Activated CD8-positive, alpha-beta memory T cell treated with anti-CD3 and anti-CD28 coated beads for 1 hour (primary cell): Measurements from ENCODE around the gene AEBP1.

Experiments used
- DNase-seq, 2 donors: peaks; one replicate each; pipeline ENCODE4 v3.0.0-alpha.2; 2020; ENCODE audit warnings: low read depth in 1 of 2; ENCODE audit errors: extremely low read depth in 1 of 2

Gene AEBP1

DNA sequence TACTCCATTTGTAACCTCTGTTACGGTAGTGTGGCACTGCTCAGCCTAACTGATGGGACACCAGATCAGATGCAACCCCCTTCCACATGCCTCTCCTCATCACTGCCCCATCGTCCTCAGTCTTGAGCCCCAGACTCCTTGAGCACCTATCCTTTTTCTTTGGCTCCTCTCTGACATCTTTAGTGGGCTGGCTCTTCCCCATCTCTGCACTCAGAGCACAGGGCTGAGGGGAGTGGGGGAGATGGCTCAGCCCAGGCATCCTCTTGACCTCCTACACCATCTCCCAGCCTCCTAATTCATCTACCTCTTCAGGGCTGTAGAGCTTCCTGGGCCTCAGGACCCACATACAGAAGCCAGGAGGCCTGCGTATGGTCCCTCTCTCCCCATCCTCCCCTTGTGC is 20.3 kb upstream of the AEBP1 start:
- DNase-seq = no peak

DNA sequence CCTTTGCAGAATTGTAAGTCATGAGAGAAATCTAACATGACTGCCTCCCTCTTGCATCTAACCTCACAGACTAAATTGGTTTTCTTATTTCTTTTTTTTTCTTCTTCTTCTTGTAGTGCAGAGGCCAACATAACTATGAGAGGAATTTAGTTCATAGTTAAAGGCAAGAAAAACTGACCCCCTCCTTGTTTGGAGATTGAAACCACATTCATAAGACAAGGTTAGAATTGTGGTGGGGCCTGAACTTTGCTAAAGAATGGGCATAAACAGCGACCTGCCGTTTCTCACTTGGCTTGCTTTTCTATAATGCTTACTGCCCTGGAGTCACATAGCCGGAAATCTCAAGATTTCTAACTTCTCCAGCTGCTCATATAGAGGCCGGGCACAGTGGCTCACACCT is 19.4 kb upstream of the AEBP1 start:
- no peak for DNase-seq

DNA sequence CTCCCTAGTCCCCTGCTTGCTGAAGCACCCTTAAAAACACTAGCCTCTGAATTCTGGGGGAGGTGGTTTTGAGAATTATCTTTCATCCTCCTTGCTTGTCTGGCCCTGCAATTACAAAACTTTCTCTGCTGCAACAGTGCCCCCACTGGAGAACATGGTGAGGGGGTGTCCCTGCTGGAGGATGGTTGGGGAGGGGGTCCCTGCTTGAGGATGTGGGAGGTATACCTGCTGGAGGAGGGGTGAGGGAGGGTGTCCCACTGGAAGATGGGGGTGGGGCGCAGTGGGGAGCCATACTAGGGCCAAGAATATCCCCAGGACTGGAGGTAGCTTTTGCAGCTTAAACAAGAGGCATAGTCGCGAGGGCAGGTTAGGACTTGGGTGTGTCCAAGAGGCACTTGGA is 18.6 kb upstream of the AEBP1 start:
- DNase-seq = no peak

DNA sequence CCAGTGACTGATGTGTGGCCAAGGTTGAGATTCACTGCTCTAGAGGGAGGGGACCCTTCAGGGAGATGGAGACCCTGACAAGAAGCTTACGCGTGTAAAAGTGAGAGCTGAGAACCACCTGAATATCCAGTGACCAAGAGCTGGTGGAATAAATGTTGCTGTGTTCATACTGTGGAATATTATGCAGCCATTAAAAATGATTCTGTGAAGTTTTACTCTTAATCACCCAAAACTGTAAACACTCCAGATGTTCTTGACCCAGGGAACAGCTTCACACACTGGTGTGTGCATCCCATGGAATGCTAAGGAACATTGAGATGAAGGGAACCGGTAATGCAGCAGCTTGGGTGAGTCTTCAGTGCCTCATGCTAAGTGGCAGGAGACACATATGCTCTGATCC is 17.5 kb upstream of the AEBP1 start:
- no peak for DNase-seq

DNA sequence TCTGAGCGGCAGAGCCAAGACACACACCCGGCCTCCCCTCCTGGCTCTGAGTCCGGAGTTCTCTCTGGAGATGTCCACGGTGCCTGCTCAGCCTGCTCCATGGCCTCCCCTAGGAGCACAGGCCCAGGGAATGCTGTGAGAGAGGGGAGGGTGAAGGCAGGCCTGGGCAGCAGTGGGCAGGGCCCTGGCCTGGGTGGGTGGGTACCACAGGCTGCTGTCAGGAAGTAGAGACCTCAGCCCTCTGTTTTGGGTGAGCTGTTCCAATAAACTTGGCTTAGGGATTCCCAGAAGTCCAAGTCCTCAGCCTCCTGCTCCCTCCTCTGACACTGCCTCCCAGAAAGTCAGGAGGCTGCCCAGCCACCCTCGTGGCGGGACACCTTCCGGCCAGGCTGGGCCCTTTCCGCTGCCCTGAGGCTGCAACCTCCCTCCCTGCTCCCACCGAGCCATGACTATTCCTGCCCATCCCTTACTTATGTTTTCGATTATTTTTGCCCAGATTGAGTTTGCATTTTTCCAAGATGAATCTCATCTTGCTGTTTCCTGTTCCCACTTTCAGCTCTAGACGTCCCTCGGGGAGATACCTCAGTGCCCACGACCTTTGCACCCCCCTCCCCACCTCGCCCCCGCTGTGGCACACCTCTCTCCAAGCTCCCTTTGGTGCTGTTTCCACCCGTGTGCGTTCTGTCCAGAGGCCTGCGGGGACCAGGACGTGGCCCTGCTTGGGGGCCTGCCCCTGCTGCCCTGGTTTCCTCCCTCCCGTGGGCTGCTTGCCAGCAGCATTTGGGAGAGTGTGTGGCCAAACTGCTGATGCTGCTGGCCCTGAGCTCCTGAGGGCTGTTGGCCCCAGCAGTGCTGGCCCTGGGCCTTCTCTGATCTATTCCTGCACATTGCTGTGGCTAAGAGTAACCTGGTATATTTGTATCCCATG is 16.0 kb upstream of the AEBP1 start:
- DNase-seq = no peak

DNA sequence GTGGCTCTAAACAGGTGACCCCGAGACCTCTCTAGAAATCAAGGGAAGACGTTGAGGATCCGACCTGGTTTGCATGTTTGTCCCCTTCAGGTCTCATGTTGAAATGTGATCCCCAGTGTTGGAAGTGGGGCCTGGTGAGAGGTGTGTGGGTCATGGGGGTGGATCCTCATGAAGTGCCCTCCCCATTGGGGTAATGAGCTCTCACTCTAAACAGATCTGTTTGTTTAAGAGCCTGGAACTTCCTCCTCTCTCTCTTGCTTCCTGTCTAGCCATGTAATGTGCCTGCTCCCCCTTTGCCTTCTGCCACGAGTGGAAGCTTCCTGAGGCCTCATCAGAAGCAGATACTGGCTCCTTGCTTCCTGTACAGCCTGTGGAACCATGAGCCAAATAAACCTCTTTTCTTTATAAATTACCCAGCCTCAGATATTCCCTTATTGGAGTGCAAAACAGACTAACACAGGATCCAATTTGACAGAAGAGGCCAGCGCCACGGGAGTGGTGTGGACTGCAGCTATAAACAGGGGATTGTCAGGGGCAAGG is 11.0 kb upstream of the AEBP1 start:
- DNase-seq = no peak

DNA sequence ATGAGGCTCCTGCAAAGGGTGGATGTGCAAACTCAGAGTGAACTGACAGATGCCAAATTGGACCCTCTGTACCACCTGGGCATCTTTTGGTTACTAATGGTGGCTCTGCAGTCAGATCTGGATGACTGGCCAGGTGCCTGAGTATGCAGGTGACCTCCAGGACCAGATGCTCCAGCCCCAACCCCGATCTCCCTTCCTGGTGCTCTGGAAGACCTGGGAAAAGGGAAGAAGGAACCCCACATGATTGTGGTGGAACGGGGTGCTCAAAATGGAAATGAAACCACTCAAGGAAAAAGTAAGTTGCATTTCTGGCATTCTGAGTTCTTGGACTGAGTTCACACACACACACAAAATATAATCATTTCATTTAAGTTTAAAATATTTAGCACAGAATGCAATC is 9.8 kb upstream of the AEBP1 start:
- no peak for DNase-seq

DNA sequence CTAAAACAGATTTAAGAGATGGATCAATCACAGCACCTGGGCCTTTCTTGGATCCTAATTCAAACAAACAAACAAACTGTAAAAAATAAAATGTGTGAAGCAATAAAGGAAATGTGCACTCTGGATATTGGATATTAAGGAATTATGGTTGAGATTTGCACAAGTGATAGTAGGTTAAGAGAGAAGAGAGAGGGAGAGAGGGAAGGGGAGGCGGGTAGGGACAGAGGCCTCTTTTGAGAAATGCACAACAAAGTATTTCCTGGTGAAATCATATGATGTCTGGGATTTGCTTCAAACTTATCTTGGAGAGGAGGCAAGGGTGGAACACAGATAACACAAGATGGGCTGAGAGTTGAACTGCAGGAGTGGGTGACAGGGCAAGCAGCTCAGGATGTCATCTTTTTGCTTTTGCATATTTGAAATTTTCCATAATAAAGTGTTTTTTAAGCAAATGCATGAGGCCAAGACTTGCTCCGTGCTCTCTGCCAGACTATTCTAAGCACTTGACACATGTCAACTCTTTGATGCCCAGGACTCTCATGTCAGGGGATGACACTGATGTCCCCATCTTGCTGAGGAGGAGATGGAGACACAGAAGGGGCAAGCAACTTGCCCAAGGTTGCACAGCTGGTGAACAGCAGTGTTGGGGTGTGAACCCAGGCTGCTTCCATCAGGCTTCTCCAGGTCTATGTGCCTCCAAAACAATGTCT is 9.1 kb upstream of the AEBP1 start:
- DNase-seq = no peak

DNA sequence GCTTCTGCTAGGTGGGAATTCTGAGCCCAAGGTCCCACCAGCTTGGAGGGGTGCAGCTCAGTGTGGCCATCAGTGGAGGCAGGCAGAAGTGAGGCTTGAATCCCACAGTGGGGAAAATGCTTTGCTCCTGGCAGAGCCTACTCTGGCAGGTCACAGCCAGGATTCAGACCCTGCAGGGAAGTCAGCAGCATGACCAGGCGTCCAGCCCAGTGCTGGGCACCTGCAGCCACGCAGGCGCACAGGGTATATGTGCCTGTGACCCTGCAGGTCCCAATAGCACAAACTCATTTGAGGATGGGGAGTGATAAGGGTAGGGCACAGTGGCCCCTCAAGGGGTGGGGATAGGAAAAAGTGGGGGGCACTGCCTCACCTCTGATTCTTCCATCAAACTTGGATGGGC is 8.4 kb upstream of the AEBP1 start:
- DNase-seq = no peak

DNA sequence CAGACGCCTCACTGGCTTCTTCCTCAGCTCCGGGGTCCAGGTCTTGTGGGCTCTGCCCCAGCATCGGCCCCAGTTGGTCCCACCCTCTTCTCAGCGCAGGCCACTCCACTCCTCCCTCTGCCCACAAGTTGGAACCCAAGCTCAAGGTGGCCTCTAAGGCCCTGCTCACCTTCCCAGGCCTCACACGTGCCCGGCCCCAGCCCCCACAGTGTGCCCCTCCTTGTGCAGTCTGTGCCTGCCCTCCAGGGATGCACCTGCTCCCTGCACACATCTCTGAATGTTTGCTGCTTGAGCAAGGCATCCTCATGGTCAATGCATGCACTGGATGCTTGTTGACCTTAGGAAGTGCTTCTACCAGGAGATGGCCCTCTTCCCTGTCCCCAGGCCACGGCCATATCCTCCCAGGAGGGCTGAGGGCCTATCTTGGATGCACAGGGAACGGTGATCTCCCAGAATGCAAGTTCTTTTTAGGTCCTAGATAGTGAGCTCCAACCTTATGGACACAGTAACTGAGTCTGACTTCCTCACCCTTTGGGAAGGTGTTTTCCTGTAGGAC is 7.7 kb upstream of the AEBP1 start:
- DNase-seq = no peak

DNA sequence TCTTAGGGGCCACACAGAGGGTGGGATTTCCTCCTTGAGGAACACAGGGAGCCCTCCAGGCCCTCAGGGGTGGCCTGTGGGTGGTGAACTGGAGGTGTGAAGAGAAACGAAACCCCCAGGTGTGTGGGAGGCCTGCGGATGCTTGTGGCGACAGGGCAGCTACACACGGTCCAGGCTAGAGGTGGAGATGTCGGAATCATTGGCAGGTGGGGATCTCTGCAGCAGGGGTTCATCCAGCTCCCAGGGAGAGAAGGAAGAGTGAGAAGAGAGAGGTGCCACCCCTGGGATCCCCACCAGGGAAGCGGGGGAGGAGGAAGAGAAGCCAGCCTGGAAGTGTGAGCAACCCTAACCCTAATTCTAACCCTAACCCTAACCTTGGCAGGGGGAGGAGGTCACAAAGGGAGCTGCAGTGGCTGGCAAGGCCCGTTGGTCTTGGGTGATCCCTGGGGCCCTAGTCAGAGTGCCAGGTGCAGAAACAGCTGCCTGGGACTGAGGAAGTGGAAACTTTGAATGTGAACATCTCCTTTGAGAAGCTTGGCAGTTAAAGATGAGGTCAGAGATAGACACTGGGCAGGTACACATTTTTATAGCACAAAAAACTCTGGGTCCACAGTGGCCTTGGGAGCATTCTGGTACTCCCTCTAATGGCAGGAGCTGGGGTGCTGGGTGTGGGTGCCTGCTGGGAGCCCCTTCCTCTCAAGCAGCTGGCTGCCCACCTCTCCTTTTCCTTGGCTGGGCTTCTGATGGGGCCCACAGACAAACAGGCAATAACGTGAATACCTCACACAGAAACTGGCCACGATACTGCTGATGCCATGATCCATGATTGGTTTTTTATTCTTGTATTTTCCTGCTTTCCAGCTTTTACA is 6.8 kb upstream of the AEBP1 start:
- DNase-seq = no peak

DNA sequence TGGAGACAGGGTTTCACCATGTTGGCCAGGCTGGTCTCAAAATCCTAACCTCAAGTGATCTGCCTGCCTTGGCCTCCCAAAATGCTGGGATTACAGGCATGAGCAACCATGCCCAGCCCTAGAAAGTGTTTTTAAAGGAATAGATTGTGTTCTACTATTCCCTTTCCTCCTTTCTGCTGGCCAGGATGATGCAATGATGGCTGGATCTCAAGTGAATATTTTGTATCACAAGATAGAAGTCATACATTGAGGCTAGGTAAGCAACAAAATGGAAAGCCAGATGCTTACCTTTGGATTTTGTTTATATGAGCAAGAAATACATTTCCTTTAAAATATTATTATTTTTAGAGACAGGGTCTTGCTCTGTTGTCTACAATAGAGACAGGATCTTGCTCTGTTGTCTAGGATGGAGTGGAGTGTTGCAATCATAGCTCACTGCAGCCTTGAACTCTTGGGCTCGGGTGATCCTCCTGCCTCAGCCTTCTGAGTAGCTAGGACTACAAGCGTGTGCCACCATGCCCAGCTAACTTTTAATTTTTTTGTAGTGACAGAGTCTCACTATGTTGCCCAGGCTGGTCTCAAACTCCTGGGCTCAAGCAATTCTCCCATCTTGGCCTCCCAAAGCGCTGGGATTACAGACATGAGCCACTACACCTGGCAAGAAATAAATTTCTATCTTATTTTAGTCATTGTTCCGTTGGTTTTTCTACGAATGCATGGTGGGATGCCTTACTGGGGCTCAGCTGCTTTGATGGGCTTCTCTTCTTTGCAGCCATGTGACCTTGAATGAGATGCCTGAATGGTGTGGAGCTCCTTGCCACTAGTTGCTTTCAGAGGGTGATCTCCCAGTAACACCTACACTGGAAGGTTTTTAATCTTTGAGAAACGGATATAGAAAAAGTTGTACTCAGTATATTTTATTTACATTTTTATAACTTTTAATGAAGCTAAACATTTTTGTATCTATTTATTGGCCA is 5.8 kb upstream of the AEBP1 start:
- no peak for DNase-seq

DNA sequence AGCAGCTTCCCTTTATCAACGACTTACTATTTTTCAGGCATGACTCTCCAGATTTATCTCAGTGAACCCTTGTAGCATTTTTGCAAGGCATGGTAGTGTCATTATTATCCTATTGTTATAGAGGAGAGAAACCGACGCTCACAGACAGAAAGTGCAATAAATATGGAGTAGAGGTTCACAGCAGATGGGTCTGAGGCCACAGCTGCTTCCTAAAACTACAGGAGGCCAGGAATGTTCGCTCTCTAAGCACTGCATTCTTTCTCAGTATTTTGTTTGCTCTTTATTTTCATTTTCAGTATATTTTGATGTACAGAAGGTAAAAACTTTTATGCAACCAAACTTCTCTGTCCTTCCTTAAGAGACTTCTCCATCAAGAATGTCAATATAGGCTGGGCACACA is 4.5 kb upstream of the AEBP1 start:
- no peak for DNase-seq

DNA sequence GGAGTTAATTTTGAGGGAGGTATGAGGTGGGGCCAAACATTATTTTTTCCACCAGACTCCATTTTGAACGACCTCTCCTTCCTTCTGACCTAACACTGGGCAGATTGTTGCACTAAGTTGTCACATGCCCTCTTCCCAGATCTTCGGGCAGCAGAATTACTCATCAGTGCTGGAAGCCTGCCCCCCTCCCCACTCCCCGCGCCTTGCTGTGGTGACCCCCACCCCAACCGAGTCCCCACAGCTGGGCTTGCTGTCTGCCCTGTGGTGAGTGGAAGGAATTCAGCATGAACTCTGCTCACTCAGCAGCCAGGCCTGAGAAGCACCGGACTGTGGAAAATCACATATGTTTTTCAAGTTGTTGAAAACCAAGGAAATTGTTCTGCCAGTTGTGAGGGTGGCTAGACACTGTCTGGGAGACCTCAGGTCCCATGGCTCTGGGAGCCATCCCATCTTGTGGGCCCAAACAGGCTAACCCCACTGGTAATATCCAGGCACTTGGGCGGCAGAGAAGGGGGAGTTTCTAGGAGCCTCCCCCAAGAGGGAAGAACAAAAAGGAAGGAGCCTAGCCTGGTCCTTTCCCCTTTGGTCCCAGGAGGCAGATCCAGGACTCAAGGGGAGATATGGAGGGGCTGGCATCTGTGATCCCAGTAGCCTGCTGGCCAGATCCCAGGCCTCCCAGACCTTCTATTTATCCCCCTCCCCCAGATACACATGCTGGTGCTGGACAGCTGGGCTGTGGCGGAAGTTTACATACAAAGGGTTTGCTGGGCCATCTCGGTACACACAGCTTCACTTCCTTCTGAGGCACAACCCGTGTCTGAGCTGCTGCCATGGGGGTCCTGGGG is 3.5 kb upstream of the AEBP1 start:
- no peak for DNase-seq

DNA sequence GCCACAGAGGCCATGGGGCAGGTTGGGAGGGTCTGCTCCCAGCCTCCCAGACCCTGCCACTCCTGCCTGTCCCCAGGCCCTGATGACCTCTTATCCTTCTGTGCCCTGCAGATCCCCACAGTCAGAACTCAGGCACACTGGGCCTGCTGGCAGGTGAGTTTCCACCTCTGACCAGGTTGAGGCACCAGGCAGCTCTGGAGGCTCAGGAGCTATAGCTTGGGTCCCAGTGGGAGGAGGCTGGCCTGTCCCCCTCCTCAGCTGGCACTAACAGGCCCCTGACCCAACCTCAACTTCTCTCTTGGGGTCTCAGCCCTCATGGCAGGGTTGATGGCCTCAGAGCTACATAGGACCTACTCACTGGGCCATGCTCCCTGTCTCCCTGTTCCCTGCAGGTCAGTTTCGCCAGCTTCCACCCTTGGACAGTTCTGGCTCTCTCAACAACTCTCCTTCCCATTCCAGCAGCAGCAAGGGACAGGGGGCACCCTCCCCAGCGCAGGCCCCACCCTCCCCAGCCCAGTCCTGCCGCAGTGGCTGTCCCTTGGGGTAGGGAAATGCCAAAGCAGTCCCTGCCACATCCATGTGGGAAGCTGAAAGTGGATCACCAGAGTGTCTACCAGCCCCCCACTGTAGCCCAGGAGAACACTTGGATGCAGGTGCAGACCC is 2.7 kb upstream of the AEBP1 start:
- no peak for DNase-seq

DNA sequence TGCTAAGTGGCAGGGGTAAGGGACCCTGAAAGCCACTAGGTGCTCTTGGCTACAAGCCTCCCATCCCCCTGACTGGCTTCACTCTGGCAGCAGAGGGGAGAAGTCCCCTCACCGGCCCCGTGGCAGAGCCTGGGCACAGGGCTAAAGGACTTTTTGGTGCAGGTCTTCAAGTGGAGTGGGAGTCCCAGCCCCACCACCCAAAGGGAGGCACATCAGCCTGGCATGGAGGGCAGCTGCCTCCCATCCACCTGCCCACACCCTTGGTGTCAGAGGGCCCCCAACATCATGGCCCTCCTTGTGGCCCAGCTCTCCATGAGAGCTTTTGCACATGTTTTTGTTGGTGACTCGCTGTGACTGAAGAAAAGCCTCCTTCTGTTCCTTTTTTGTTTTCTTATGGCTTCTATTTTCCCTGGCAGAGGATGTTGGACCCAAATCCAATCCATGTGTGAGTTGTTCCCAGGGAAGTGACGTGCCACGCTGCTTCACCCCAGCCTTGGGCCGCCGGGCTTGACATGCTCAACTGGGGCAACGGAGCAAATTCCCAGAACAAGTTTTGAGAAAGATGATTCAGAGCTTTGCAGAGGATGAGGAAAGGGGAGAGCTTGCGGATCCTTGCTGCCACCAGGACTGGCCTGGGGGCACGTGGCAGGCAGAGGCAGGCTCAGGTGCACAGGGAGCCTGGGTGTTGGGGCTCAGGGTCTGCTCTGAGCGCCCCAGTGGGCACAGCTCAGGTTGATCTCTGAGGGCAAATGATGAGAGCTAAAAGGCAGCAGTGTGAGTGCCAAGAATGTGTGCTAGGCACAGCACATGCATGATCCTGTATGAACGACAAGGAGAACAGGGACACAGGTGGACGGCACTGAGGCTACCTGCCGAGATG is 1.9 kb upstream of the AEBP1 start:
- no peak for DNase-seq

DNA sequence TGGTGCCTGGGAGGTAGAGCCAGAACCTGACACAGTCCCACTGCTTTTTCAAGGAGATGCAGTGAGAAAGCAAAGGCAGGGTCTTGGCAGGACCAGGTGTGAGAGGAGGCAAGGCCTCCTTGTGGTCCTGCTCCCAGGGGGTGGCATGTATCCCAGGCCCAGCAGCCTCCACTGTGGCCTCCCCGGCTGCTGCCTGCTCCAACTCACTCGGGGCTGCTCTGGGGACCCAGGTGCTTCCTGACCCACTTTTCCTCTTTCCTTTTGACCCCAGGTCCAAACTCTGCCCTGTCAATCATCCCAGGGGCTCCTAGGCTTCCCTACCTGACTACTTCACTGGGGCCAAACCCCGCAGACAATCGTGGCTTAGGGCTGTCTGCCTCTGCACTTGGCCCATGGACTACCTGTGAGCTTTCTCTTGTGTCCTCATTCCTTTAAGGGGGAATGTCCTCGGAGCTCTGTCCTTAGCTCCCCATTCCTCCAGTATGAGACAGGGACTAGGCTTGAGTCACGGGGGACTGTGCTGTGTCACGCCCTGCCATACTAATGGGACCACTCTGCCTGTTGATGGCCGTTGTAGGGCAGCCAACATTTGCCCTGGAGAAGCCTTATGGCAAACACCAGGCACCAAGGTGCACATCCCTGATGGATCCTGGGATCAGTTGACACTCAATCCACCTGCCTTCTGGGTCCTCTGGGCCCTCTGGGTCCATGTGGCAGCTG is 1.1 kb upstream of the AEBP1 start:
- no peak for DNase-seq
